Activated CD8-positive, alpha-beta T cell treated with anti-CD3 and anti-CD28 coated beads for 36 hours (primary cell): ENCODE data around the gene MACC1. TPM values are rescaled to one million over a fixed set of nuclear protein-coding genes. Genes with fewer than 3 reads are reported as not detected.

Experiments
- ATAC-seq: fragments of 200-7000 bp; cut with Tn5 transposase; one replicate; pipeline ENCODE4 v1.10.0; 2021; ENCODE audit warnings: mild to moderate bottlenecking, moderate library complexity
- CTCF ChIA-PET: fragments of 350-600 bp; sonication (Branson Sonifier 250); formaldehyde crosslinking; loops from one replicate; lab custom pipeline; 2021; ENCODE audit warnings: antibody characterized with exemption; lab: Charles Lee
- POLR2A ChIA-PET: fragments of 350-600 bp; sonication (Branson Sonifier 250); formaldehyde crosslinking; loops from one replicate; lab custom pipeline; 2021; ENCODE audit warnings: antibody characterized with exemption; lab: Charles Lee
- DNase-seq: peaks from one replicate; pipeline ENCODE4 v3.0.0-alpha.2; 2020
- H3K27ac Mint-ChIP-seq: one replicate; pipeline ENCODE4 v1.8.0; 2021; ENCODE audit warnings: mild to moderate bottlenecking, mixed read lengths
- H3K27me3 Mint-ChIP-seq: one replicate; pipeline ENCODE4 v1.8.0; 2021; ENCODE audit warnings: mixed read lengths
- H3K36me3 Mint-ChIP-seq: one replicate; pipeline ENCODE4 v1.8.0; 2021; ENCODE audit warnings: low read depth, mixed read lengths
- H3K4me1 Mint-ChIP-seq: one replicate; pipeline ENCODE4 v1.8.0; 2021; ENCODE audit warnings: low read depth, mixed read lengths
- H3K4me3 Mint-ChIP-seq: one replicate; pipeline ENCODE4 v1.8.0; 2021; ENCODE audit warnings: mild to moderate bottlenecking, moderate library complexity, mixed read lengths
- H3K9me3 Mint-ChIP-seq: one replicate; pipeline ENCODE4 v1.8.0; 2021; ENCODE audit warnings: mixed read lengths
- CTCF ChIP-seq: fragments of 200-600 bp; IDR thresholded peaks from one replicate; pipeline ENCODE4 v1.8.0; 2022; ENCODE audit warnings: antibody characterized with exemption, mild to moderate bottlenecking
- intact Hi-C: fragments of 100-400 bp; cut with micrococcal nuclease; formaldehyde crosslinking; loops from one replicate; pipeline ENCODE4 v1.10.0; 2022
- total RNA-seq, 2 experiments: library from RNA; stranded (reverse); gene quantifications; one replicate each; pipeline ENCODE4 v1.2.3, GENCODE V29; 2021

The MACC1 gene
- total RNA-seq, 2 experiments from 2014 or later, result 0.14 to 0.38 TPM

GRCh38 chr7:20237464-20238193 is 20.4 kb upstream of the MACC1 start:
- no peak for ATAC-seq
- POLR2A ChIA-PET, result no interaction called here
- H3K4me1 Mint-ChIP-seq, result peaks cover 16% of the 10 kb centered on the region
- no peak for TF ChIP-seq CTCF
- H3K4me3 Mint-ChIP-seq, result no peak overlapping the region
- H3K27me3 Mint-ChIP-seq, result peaks cover 8% of the 10 kb centered on the region
- no peak overlapping the region for H3K27ac Mint-ChIP-seq
- no peak for DNase-seq
- CTCF ChIA-PET, result interaction anchor here (1.0 kb wide), 1 partner anchor 20 kb away, joined by 3 read pairs; the partner anchor contains the start of gene MACC1
- peaks cover 3% of the 10 kb centered on the region for H3K9me3 Mint-ChIP-seq
- H3K36me3 Mint-ChIP-seq, result no peaks in the 10 kb centered on the region
- intact Hi-C loops, result no loop called here

GRCh38 chr7:20236790-20237189 is 19.6 kb upstream of the MACC1 start:
- TF ChIP-seq CTCF, result no peak
- intact Hi-C loops, result no loop called here
- no peak overlapping the region for H3K4me3 Mint-ChIP-seq
- no peak for DNase-seq
- no peak for ATAC-seq
- peaks cover 8% of the 10 kb centered on the region for H3K27me3 Mint-ChIP-seq
- H3K4me1 Mint-ChIP-seq, result peaks cover 16% of the 10 kb centered on the region
- H3K36me3 Mint-ChIP-seq, result no peaks in the 10 kb centered on the region
- CTCF ChIA-PET, result no interaction called here
- peaks cover 3% of the 10 kb centered on the region for H3K9me3 Mint-ChIP-seq
- no peak overlapping the region for H3K27ac Mint-ChIP-seq
- POLR2A ChIA-PET, result no interaction called here

- Mint-ChIP-seq H3K27me3 (peaks cover 8% of the 10 kb centered on the region), H3K4me3 (no peak overlapping the region), H3K4me1 (peaks cover 16% of the 10 kb centered on the region), H3K36me3 (no peaks in the 10 kb centered on the region), H3K27ac (no peak overlapping the region), H3K9me3 (peaks cover 3% of the 10 kb centered on the region)
- POLR2A ChIA-PET, result no interaction called here
- intact Hi-C loops, result no loop called here
- ATAC-seq, result no peak
- no peak for DNase-seq
- TF ChIP-seq CTCF, result no peak
- CTCF ChIA-PET, result no interaction called here
Measured at GRCh38 chr7:20236043-20236442, 18.9 kb upstream of the MACC1 start.

GRCh38 chr7:20235288-20235687 is 18.1 kb upstream of the MACC1 start:
- no peaks in the 10 kb centered on the region for H3K36me3 Mint-ChIP-seq
- peaks cover 3% of the 10 kb centered on the region for H3K9me3 Mint-ChIP-seq
- no peak for DNase-seq
- no peak for TF ChIP-seq CTCF
- ChIA-PET CTCF (no interaction called here), POLR2A (no interaction called here)
- intact Hi-C loops, result no loop called here
- no peak overlapping the region for H3K27ac Mint-ChIP-seq
- peaks cover 8% of the 10 kb centered on the region for H3K27me3 Mint-ChIP-seq
- no peak for ATAC-seq
- peaks cover 16% of the 10 kb centered on the region for H3K4me1 Mint-ChIP-seq
- no peak overlapping the region for H3K4me3 Mint-ChIP-seq

GRCh38 chr7:20233362-20233761 is 16.2 kb upstream of the MACC1 start:
- H3K4me3 Mint-ChIP-seq, result no peak overlapping the region
- CTCF ChIA-PET, result no interaction called here
- intact Hi-C loops, result no loop called here

More at GRCh38 chr7:20233362-20233761, 16.2 kb upstream of the MACC1 start:
- no peak for TF ChIP-seq CTCF
- H3K27ac Mint-ChIP-seq, result no peak overlapping the region
- H3K4me1 Mint-ChIP-seq, result peaks cover 6% of the 10 kb centered on the region
- DNase-seq (no peak), ATAC-seq (no peak)
- H3K9me3 Mint-ChIP-seq, result peaks cover 3% of the 10 kb centered on the region
- H3K36me3 Mint-ChIP-seq, result no peaks in the 10 kb centered on the region
- peaks cover 8% of the 10 kb centered on the region for H3K27me3 Mint-ChIP-seq
- POLR2A ChIA-PET, result no interaction called here
